Common myeloid progenitor, CD34-positive (primary cell): Measurements from ENCODE around the gene HTRA3.
A peak's percentile ranks its signal among the peaks of the same experiment; 100 is the strongest.

Experiments used
- CTCF ChIA-PET: fragments of 350-600 bp; sonication (Branson Sonifier 250); formaldehyde crosslinking; loops from one replicate; lab custom pipeline; 2021; ENCODE audit warnings: antibody characterized with exemption; lab: Charles Lee
- POLR2A ChIA-PET: fragments of 350-600 bp; sonication (Branson Sonifier 250); formaldehyde crosslinking; loops from one replicate; lab custom pipeline; 2021; ENCODE audit warnings: antibody characterized with exemption; lab: Charles Lee
- DNase-seq, 3 donors: peaks; one replicate each; pipeline versions ENCODE4 v3.0.0 to v3.0.0-alpha.2; 2013
- H3K27ac ChIP-seq, 2 experiments: 1 replicate in 1 of 2; 2 replicates in 1 of 2; pipeline ENCODE4 v1.7.0; 2013; ENCODE audit warnings: inconsistent platforms in 2 of 2, low read length in 2 of 2, mild to moderate bottlenecking in 2 of 2, low read depth in 1 of 2, moderate library complexity in 1 of 2; ENCODE audit not compliant: severe bottlenecking in 2 of 2, insufficient read depth in 1 of 2, poor library complexity in 1 of 2
- H3K27me3 ChIP-seq, 5 experiments: replicated peaks in 2 of 5; 1 replicate in 3 of 5; 2 replicates in 2 of 5; pipeline versions ENCODE4 v1.6.1 to v1.7.0; 2013; ENCODE audit warnings: low read length in 4 of 5, mild to moderate bottlenecking in 2 of 5, moderate library complexity in 2 of 5, inconsistent platforms in 1 of 5; ENCODE audit not compliant: insufficient read depth in 5 of 5, control insufficient read depth in 4 of 5
- H3K36me3 ChIP-seq, 4 experiments: 1 replicate in 2 of 4; 2 replicates in 2 of 4; pipeline versions ENCODE4 v1.6.1 to v1.7.0; 2013; ENCODE audit warnings: low read length in 3 of 4, control low read depth in 1 of 4, mild to moderate bottlenecking in 1 of 4; ENCODE audit not compliant: control insufficient read depth in 4 of 4, insufficient read depth in 4 of 4
- H3K4me1 ChIP-seq, 4 experiments: 1 replicate in 3 of 4; 2 replicates in 1 of 4; pipeline versions ENCODE4 v1.6.1 to v1.7.1; 2013; ENCODE audit warnings: low read length in 3 of 4, mild to moderate bottlenecking in 3 of 4, control low read depth in 1 of 4, inconsistent platforms in 1 of 4, moderate library complexity in 1 of 4; ENCODE audit not compliant: control insufficient read depth in 4 of 4, insufficient read depth in 4 of 4; ENCODE audit errors: control extremely low read depth in 1 of 4
- H3K4me3 ChIP-seq, 7 experiments: 1 replicate in 4 of 7; 2 replicates in 3 of 7; pipeline versions ENCODE4 v1.5.1 to v1.7.0; 2013; ENCODE audit warnings: mild to moderate bottlenecking in 7 of 7, low read length in 6 of 7, moderate library complexity in 6 of 7, inconsistent platforms in 2 of 7, low read depth in 2 of 7, control low read depth in 1 of 7; ENCODE audit not compliant: insufficient read depth in 4 of 7, control insufficient read depth in 1 of 7; ENCODE audit errors: extremely low read depth in 1 of 7
- H3K9me3 ChIP-seq, 5 experiments: 1 replicate in 4 of 5; 2 replicates in 1 of 5; pipeline versions ENCODE4 v1.6.1 to v1.7.1; 2013; ENCODE audit warnings: low read length in 4 of 5, mild to moderate bottlenecking in 2 of 5, inconsistent platforms in 1 of 5, low read depth in 1 of 5, moderate library complexity in 1 of 5; ENCODE audit not compliant: control insufficient read depth in 4 of 5, insufficient read depth in 2 of 5; ENCODE audit errors: control extremely low read depth in 1 of 5
- WGBS: methylation state at CpG from one replicate; pipeline ENCODE4 v1.1.5; 2013; ENCODE audit not compliant: insufficient coverage; 5-methylcytosine and 5-hydroxymethylcytosine counted together

HTRA3 gene

DNA sequence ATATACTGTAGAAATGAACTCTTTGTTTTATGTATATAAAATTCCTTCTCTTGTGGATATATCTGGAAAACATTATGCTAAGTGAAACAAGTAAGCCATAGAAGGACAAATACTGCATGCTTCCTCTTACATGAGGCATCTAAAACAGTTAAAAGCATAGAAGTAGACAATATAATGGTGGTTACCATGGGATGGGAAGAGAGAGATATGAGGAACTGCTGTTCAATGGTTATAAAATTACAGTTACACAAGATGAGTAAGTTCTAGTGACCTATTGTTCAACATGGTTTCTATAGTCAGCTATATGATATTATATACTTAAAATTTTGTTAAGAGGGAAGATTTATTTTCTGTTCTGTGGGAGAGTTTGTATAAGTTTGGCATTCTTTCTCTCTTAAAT lies 43.4 kb downstream of the HTRA3 start:
- no peak for DNase-seq
- Histone ChIP-seq H3K27ac (no peak overlapping the region), H3K36me3 (no peaks in the 10 kb centered on the region), H3K4me1 (peaks cover 3 to 13% (median 12%) of the 10 kb centered on the region in 4 experiments), H3K9me3 (peaks cover 0 to 10% (median 4%) of the 10 kb centered on the region in 5 experiments), H3K27me3 (no peaks in the 10 kb centered on the region), H3K4me3 (no peak overlapping the region)
- ChIA-PET CTCF (no interaction called here), POLR2A (no interaction called here)

DNA sequence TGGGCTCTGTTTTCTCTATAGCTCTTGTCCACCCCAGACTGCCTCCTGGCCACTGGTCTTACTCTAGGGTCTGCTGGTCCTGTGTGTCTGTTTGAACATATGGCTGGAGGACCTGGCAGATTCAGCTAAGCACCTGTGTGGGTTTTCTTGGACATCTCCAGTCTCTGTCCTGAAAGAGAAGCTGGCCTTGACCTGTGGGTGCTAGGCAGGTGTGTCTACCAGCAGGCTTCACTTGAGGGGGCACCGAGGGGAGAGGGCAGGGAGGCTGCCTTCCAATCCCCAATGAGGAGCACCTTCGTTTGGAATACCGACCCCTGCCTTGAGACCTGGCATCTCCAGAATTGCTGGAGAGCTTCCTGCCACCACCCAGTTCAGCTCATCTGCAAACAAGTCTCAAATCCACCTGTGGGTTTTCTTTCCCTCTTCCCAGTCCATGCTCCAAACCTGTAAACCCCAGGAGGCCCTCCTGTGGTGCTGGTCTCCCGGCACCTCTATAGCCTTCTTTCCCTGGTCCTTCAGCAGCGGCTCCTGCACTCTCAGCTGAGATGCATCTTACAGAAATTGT lies 45.2 kb downstream of the HTRA3 start:
- H3K27ac ChIP-seq: no peak overlapping the region
- H3K27me3 ChIP-seq: no peaks in the 10 kb centered on the region
- no peaks in the 10 kb centered on the region for H3K36me3 ChIP-seq
- ChIA-PET CTCF (interaction anchor here (0.8 to 1.5 kb wide), 5 partner anchors 11 to 89 kb away, joined by 3 to 5 read pairs (median 4); no protein-coding TSS in a partner anchor), POLR2A (no interaction called here)
- 91% methylated on average over 5 of the region's 5 CpGs for WGBS
- H3K4me1 ChIP-seq: peaks cover 3 to 18% (median 17%) of the 10 kb centered on the region in 4 experiments
- no peak overlapping the region for H3K4me3 ChIP-seq
- peaks cover 0 to 10% (median 4%) of the 10 kb centered on the region in 5 experiments for H3K9me3 ChIP-seq
- no peak for DNase-seq

DNA sequence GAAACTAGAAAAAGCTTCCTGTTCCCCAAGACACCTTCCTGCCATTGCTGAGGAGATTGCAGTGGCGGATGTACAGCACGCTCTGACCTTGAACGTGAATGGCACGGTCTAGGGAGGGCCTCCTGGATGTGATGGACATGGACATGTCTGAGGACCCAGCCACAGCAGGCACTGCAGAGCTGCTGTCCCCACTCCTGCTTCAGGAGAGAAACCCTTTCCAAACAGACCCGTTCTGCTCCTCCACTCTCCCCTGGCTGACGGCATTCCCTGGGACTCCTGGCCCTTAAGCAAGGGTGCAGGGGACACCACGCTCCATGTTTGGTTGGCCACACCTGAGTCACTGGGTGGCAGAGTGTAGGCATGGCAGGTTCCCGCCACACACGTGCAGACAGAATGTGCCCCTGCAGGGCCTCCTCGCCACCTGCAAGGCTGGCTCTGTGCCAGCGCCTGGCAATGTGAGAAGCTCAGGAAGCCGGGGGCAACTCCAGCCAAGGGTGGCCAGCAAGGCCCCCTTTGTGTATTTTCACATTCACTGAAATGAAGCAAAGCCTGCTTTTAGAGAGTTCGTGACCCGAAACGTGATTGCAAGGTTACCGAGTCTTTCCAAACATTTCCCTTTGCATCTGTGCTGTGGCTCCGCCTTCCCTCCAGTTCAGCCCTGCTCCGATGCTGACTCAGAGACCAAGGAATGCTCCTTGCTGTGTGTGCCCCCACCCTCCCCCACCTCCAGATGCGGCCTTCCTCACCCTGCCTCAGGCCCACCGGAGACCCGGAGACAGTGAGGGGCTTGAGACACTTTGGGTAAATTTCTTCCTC lies 46.1 kb downstream of the HTRA3 start:
- 56% methylated on average over 11 of the region's 21 CpGs for WGBS
- H3K9me3 ChIP-seq: peaks cover 0 to 10% (median 4%) of the 10 kb centered on the region in 5 experiments
- no peaks in the 10 kb centered on the region for H3K27me3 ChIP-seq
- no peak overlapping the region for H3K27ac ChIP-seq
- POLR2A ChIA-PET: no interaction called here
- H3K4me1 ChIP-seq: peaks cover 3 to 24% (median 23%) of the 10 kb centered on the region in 4 experiments
- peak; percentile 24 to 72 (median 69) for DNase-seq
- peak overlapping the region in 1 of 7 experiments; percentile 6 for H3K4me3 ChIP-seq
- H3K36me3 ChIP-seq: no peaks in the 10 kb centered on the region
- CTCF ChIA-PET: interaction anchor here (0.8 to 1.5 kb wide), 3 partner anchors 12 to 88 kb away, joined by 3 to 5 read pairs (median 4); no protein-coding TSS in a partner anchor

DNA sequence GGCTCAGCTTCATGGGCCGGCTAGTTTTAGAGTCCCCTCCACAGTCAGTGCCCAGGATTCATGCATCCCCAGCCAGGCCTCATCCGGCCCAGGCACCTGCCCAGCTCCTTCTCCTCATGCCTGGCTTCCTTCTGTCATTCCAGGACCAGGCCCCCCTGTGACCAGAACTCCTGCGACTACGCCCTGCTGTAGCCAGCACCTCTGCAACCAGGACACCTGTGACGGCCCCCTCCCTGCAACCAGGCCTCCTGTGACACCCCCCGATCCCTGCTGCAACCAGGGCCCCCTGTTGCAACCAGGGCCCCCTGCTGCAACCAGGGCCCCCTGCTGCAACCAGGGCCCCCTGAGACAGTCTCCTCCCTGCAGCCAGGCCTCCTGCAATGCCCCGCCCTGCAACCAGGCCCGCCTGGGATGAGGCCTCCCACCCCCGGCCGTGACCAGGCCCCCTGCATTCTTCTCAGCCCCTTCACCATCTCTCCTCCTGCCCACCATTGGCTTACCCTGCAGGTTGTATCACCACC lies 46.8 kb downstream of the HTRA3 start:
- Histone ChIP-seq H3K36me3 (no peaks in the 10 kb centered on the region), H3K9me3 (peaks cover 0 to 10% (median 4%) of the 10 kb centered on the region in 5 experiments), H3K27ac (no peak overlapping the region), H3K4me1 (peaks cover 3 to 24% (median 23%) of the 10 kb centered on the region in 4 experiments), H3K4me3 (no peak overlapping the region), H3K27me3 (no peaks in the 10 kb centered on the region)
- over 99% methylated on average over 8 of the region's 10 CpGs for WGBS
- ChIA-PET CTCF (no interaction called here), POLR2A (no interaction called here)
- no peak for DNase-seq

DNA sequence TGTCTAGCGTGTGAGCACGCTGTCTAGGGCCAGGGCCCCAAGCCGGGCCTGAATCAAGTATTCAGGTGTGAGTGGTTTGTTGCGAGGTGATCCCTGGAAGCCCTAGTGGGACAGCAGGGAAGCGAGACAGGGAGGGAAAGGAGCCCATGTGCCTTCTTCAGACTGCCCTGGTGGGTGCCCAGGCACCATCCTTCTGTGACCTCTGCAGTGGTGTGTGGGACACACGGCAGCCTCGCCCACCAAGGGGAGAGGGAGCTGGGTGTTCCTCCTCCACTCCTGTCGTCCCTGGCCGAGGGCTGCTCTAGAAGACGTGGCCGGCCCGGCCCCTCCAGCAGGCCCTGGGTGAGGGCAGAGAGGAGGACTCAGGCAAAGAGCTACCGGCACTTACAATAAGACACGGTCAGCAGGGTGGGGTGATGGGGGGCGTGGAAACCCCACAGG lies 47.4 kb downstream of the HTRA3 start:
- no peak overlapping the region for H3K27ac ChIP-seq
- H3K4me1 ChIP-seq: peaks cover 3 to 24% (median 23%) of the 10 kb centered on the region in 4 experiments
- H3K4me3 ChIP-seq: no peak overlapping the region
- no peaks in the 10 kb centered on the region for H3K27me3 ChIP-seq
- ChIA-PET CTCF (no interaction called here), POLR2A (no interaction called here)
- WGBS: 99% methylated on average over 10 of the region's 15 CpGs
- DNase-seq: no peak
- no peaks in the 10 kb centered on the region for H3K36me3 ChIP-seq
- peaks cover 0 to 10% (median 4%) of the 10 kb centered on the region in 5 experiments for H3K9me3 ChIP-seq

DNA sequence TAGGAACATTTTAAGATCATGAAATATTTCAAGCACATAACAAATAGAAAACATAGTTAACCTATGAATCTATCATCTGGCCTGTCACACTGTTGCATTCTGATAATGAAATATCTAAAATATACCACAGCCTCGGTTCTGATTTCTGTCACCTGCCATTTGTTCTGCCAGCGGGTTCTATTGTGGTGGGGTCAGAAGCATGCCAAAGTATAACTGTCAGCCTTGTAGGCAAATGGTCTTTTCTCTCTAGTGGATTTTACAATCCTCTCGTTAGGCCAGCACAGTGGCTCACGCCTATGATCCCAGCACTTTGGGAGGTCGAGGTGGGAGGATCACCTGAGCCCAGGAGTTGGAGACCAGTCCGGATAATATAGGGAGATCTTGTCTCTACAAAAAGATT lies 47.9 kb downstream of the HTRA3 start:
- CTCF ChIA-PET: no interaction called here
- Histone ChIP-seq H3K27me3 (no peaks in the 10 kb centered on the region), H3K9me3 (peaks cover 0 to 6% (median 2%) of the 10 kb centered on the region in 5 experiments), H3K36me3 (no peaks in the 10 kb centered on the region), H3K4me3 (no peak overlapping the region), H3K27ac (no peak overlapping the region), H3K4me1 (peaks cover 3 to 24% (median 23%) of the 10 kb centered on the region in 4 experiments)
- DNase-seq: no peak
- 93% methylated on average over 3 of the region's 6 CpGs for WGBS
- POLR2A ChIA-PET: no interaction called here
